Caco-2 (cell line): ENCODE results near the gene DDAH2. TPM values are rescaled to one million over a fixed set of nuclear protein-coding genes. Genes with fewer than 3 reads are reported as not detected.

Experiments
- Bru-seq: library from RNA; stranded (reverse); fragments of 400-500 nt; gene quantifications from one replicate; lab custom pipeline; 2021; lab: Mats Ljungman, UMichigan
- BruChase-seq, 2 experiments: library from RNA; stranded (reverse); fragments of 400-500 nt; gene quantifications; one replicate each; lab custom pipeline; 2021; lab: Mats Ljungman, UMichigan
- BruUV-seq: library from RNA; stranded (reverse); fragments of 400-500 nt; replicated peaks from 2 replicates; lab custom pipeline; 2021; lab: Mats Ljungman, UMichigan
- CTCF ChIA-PET: fragments of 300-600 bp; sonication (Branson Sonifier 250); formaldehyde crosslinking; loops from one replicate; lab custom pipeline; 2022; ENCODE audit warnings: antibody characterized with exemption; lab: Charles Lee
- POLR2A ChIA-PET: fragments of 300-600 bp; sonication (Branson Sonifier 250); formaldehyde crosslinking; loops from one replicate; lab custom pipeline; 2022; ENCODE audit warnings: antibody characterized with exemption; lab: Charles Lee
- DNase-seq, 2 experiments: peaks; one replicate each; pipeline versions ENCODE4 v3.0.0 to v3.0.0-alpha.2; 2020 to 2022
- H3K27me3 ChIP-seq: replicated peaks from 2 replicates; pipeline ENCODE4 v1.6.0; 2011; ENCODE audit warnings: low read length; ENCODE audit not compliant: control insufficient read depth, insufficient read depth
- H3K36me3 ChIP-seq: 2 replicates; pipeline ENCODE4 v1.5.1; 2011; ENCODE audit warnings: low read length; ENCODE audit not compliant: control insufficient read depth, insufficient read depth
- H3K4me1 ChIP-seq: fragments of 250-450 bp; sonication (Bioruptor Pico); 2 replicates; pipeline ENCODE4 v1.5.1; 2020; ENCODE audit warnings: mild to moderate bottlenecking
- H3K4me3 ChIP-seq: 2 replicates; pipeline ENCODE4 v1.5.1; 2011; ENCODE audit warnings: low read depth, mild to moderate bottlenecking, control low read depth, low read length
- H3K9me3 ChIP-seq: fragments of 250-450 bp; sonication (Bioruptor Pico); 2 replicates; pipeline ENCODE4 v1.5.1; 2020; ENCODE audit warnings: mild to moderate bottlenecking, moderate library complexity
- H3K27ac Mint-ChIP-seq: one replicate; pipeline ENCODE4 v1.8.0; 2022; ENCODE audit warnings: mixed read lengths; ENCODE audit not compliant: unreplicated experiment
- H3K27me3 Mint-ChIP-seq: one replicate; pipeline ENCODE4 v1.8.0; 2022; ENCODE audit warnings: mixed read lengths; ENCODE audit not compliant: insufficient read depth, unreplicated experiment
- H3K36me3 Mint-ChIP-seq: one replicate; pipeline ENCODE4 v1.8.0; 2022; ENCODE audit warnings: mild to moderate bottlenecking, mixed read lengths; ENCODE audit not compliant: insufficient read depth, unreplicated experiment
- H3K4me1 Mint-ChIP-seq: one replicate; pipeline ENCODE4 v1.8.0; 2022; ENCODE audit warnings: low read depth, mixed read lengths; ENCODE audit not compliant: unreplicated experiment
- H3K4me3 Mint-ChIP-seq: one replicate; pipeline ENCODE4 v1.8.0; 2022; ENCODE audit warnings: mild to moderate bottlenecking, moderate library complexity, mixed read lengths; ENCODE audit not compliant: unreplicated experiment
- H3K9me3 Mint-ChIP-seq: one replicate; pipeline ENCODE4 v1.8.0; 2022; ENCODE audit warnings: mixed read lengths; ENCODE audit not compliant: unreplicated experiment
- CTCF ChIP-seq, 2 experiments: fragments of 200-600 bp in 1 of 2; IDR thresholded peaks; 1 replicate in 1 of 2; 2 replicates in 1 of 2; pipeline versions ENCODE4 v1.5.1 to v1.8.0; 2011 to 2022; ENCODE audit warnings: antibody characterized with exemption in 1 of 2, control low read depth in 1 of 2, inconsistent platforms in 1 of 2, low read depth in 1 of 2, low read length in 1 of 2, mild to moderate bottlenecking in 1 of 2, moderate library complexity in 1 of 2; ENCODE audit not compliant: insufficient read depth in 1 of 2, severe bottlenecking in 1 of 2, unreplicated experiment in 1 of 2
- intact Hi-C: fragments of 100-400 bp; cut with micrococcal nuclease; formaldehyde crosslinking; loops from one replicate; pipeline ENCODE4 v1.10.0; 2022; ENCODE audit not compliant: unreplicated experiment
- long read RNA-seq: library from polyadenylated mRNA; stranded (forward); transcript quantifications from one replicate; pipeline ENCODE4 v2.0.0, GENCODE V29; 2022
- total RNA-seq: library from RNA; stranded (reverse); gene quantifications from 2 replicates; pipeline ENCODE4 v1.2.3, GENCODE V29; 2022

Gene DDAH2, protein sequence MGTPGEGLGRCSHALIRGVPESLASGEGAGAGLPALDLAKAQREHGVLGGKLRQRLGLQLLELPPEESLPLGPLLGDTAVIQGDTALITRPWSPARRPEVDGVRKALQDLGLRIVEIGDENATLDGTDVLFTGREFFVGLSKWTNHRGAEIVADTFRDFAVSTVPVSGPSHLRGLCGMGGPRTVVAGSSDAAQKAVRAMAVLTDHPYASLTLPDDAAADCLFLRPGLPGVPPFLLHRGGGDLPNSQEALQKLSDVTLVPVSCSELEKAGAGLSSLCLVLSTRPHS
- 82.4 and 91.6 TPM in 2 replicates for total RNA-seq
- Bru-seq, nascent RNA, result percentile 77 among the genes with signal in this experiment
- BruChase-seq, experiment 1, labeled RNA remaining after a 2-hour chase, result percentile 86 among the genes with signal in this experiment
- percentile 94 among the genes with signal in this experiment for BruChase-seq, experiment 2, labeled RNA remaining after a 6-hour chase
- long read RNA-seq, transcript DDAH2-213 (7 exons, 1,688 nt), result major isoform, 96 of 150 reads
- long read RNA-seq, transcript DDAH2-211 (7 exons, 1,330 nt), result minor isoform, 5 of 150 reads
- long read RNA-seq, transcript DDAH2-212 (6 exons, 1,688 nt), result minor isoform, 20 of 150 reads
- long read RNA-seq, transcript DDAH2-218 (6 exons, 937 nt), result minor isoform, 6 of 150 reads
- long read RNA-seq, partial matches to known transcripts, result 8 of 150 reads
- long read RNA-seq, other reads (novel, unspliced or antisense), result 15 of 150 reads

- Mint-ChIP-seq H3K9me3 (no peaks in the 10 kb centered on the region), H3K27ac (peak within 1 kb of the TSS; percentile 84), H3K27me3 (no peaks in the 10 kb centered on the region), H3K4me3 (peak within 1 kb of the TSS; percentile 87), H3K36me3 (peaks cover 81% of the 10 kb centered on the region), H3K4me1 (peaks cover 26% of the 10 kb centered on the region)
- DNase-seq, result no peak
- Histone ChIP-seq H3K27me3 (no peaks in the 10 kb centered on the region), H3K4me1 (peaks cover 7% of the 10 kb centered on the region; the same call in 1 of the 2 replicates), H3K9me3 (no peaks in the 10 kb centered on the region), H3K36me3 (peaks cover 9% of the 10 kb centered on the region), H3K4me3 (peak within 1 kb of the TSS; percentile 58)
- ChIA-PET CTCF (interaction anchor here (0.9 to 2.5 kb wide), 13 partner anchors 10 to 182 kb away, joined by 3 to 30 read pairs (median 4); partner anchors contain the start of genes HSPA1B, LSM2, LY6G5C and MSH5), POLR2A (interaction anchor here (0.6 to 2.0 kb wide), 10 partner anchors 10 to 93 kb away, joined by 3 to 59 read pairs (median 4); partner anchors contain the start of genes ABHD16A, HSPA1A, HSPA1L and MSH5)
- TSS peak; percentile 23 for BruUV-seq
- intact Hi-C loops, result loop anchor here (1.0 kb wide), 5 partner anchors 34 to 101 kb away; no protein-coding TSS in a partner anchor
- no peak for TF ChIP-seq CTCF (IDR thresholded peaks at IDR 0.05; ENCODE audit: insufficient read depth in 1 of 2, low read depth in 1 of 2, low read length in 1 of 2, severe bottlenecking in 1 of 2, unreplicated experiment in 1 of 2)
Measured at GRCh38 chr6:31728767-31729514, at the start of gene DDAH2. DDAH2 (minus strand) TSS chr6:31729299; CDS start chr6:31729161, 138 bp downstream.

DNA sequence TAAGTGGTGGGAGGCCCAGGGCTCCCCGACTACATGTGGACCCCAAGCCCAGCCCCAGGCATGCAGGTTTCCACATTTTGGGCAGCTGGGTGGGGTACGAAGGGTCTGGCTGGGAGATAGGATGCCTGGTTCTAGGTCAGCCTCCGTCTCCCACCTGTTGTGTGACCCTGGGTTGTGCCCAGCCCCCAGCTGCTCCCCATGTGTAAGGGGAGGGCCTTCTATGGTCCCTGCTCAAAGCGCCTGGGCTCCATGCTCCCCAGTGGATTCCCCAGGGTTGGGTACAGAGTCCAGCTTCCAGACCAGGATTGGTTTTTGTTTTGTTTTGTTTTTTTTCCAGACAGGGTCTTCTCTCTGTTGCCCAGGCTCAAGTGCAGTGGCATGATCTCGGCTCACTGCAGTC lies 49.1 kb upstream of the DDAH2 start:
- Histone ChIP-seq H3K4me1 (peaks cover 17% of the 10 kb centered on the region), H3K36me3 (no peaks in the 10 kb centered on the region), H3K27me3 (no peaks in the 10 kb centered on the region), H3K4me3 (no peak overlapping the region), H3K9me3 (no peaks in the 10 kb centered on the region)
- ChIA-PET CTCF (no interaction called here), POLR2A (no interaction called here)
- Mint-ChIP-seq H3K4me1 (peaks cover 5% of the 10 kb centered on the region), H3K27ac (peak overlapping the region; percentile 59), H3K9me3 (no peaks in the 10 kb centered on the region), H3K27me3 (no peaks in the 10 kb centered on the region), H3K36me3 (peaks cover 40% of the 10 kb centered on the region), H3K4me3 (no peak overlapping the region)
- TF ChIP-seq CTCF (IDR thresholded peaks at IDR 0.05; ENCODE audit: insufficient read depth in 1 of 2, low read depth in 1 of 2, low read length in 1 of 2, severe bottlenecking in 1 of 2, unreplicated experiment in 1 of 2), result no peak
- BruUV-seq, result no TSS peak
- intact Hi-C loops, result no loop called here
- DNase-seq, result no peak
